HepG2 (cell line): Measurements from ENCODE around the gene CDT1. TPM values are rescaled to one million over a fixed set of nuclear protein-coding genes. Genes with fewer than 3 reads are reported as not detected.
A peak's percentile ranks its signal among the peaks of the same experiment; 100 is the strongest.

Experiments
- ETV5 ChIP-seq: IDR thresholded peaks from 2 replicates; pipeline ENCODE4 v1.6.1; 2018; ENCODE audit warnings: missing biosample characterization, missing genetic modification reagents, inconsistent platforms, borderline replicate concordance
- GLI4 ChIP-seq: sonication (generic); formaldehyde crosslinking; IDR thresholded peaks from 2 replicates; pipeline ENCODE4 v1.5.1; 2020; ENCODE audit warnings: missing genetic modification reagents, mild to moderate bottlenecking, moderate library complexity, borderline replicate concordance
- HIC2 ChIP-seq: sonication (generic); formaldehyde crosslinking; IDR thresholded peaks from 2 replicates; pipeline ENCODE4 v1.9.0; 2022; ENCODE audit warnings: low read depth, missing genetic modification reagents
- MXD3 ChIP-seq: IDR thresholded peaks from 2 replicates; pipeline ENCODE4 v1.6.1; 2016; ENCODE audit warnings: mild to moderate bottlenecking, missing biosample characterization, missing genetic modification reagents
- MYC ChIP-seq: sonication (generic); formaldehyde crosslinking; IDR thresholded peaks from 2 replicates; pipeline ENCODE4 v1.9.0; 2021; ENCODE audit warnings: missing genetic modification reagents, borderline replicate concordance
- SMARCE1 ChIP-seq: fragments of 450-650 bp; IDR thresholded peaks from 2 replicates; pipeline ENCODE4 v1.6.1; 2017; ENCODE audit warnings: borderline replicate concordance
- TARDBP ChIP-seq: sonication (generic); formaldehyde crosslinking; IDR thresholded peaks from 2 replicates; pipeline ENCODE4 v1.8.0; 2022; ENCODE audit warnings: mild to moderate bottlenecking, missing genetic modification reagents
- TCF7L2 ChIP-seq: IDR thresholded peaks from 2 replicates; pipeline ENCODE4 v1.6.1; 2011; ENCODE audit warnings: mild to moderate bottlenecking, low read depth, low read length, moderate library complexity
- TOE1 ChIP-seq: sonication (generic); formaldehyde crosslinking; IDR thresholded peaks from 2 replicates; pipeline ENCODE4 v1.4.0; 2020; ENCODE audit warnings: mild to moderate bottlenecking, missing genetic modification reagents
- ZBTB39 ChIP-seq: sonication (generic); formaldehyde crosslinking; IDR thresholded peaks from 2 replicates; pipeline ENCODE4 v1.5.0; 2020; ENCODE audit warnings: missing genetic modification reagents
- ZKSCAN8 ChIP-seq: IDR thresholded peaks from 2 replicates; pipeline ENCODE4 v1.6.1; 2016; ENCODE audit warnings: borderline replicate concordance, missing genetic modification reagents, missing compliant biosample characterization
- ZMAT5 ChIP-seq: sonication (generic); formaldehyde crosslinking; IDR thresholded peaks from 2 replicates; pipeline ENCODE4 v1.5.0; 2020; ENCODE audit warnings: mild to moderate bottlenecking, low read depth, missing genetic modification reagents, borderline replicate concordance
- ZNF17 ChIP-seq: sonication (generic); formaldehyde crosslinking; IDR thresholded peaks from 2 replicates; pipeline ENCODE4 v1.5.0; 2020; ENCODE audit warnings: mild to moderate bottlenecking, missing genetic modification reagents
- ZNF224 ChIP-seq: sonication (generic); formaldehyde crosslinking; IDR thresholded peaks from 2 replicates; pipeline ENCODE4 v1.5.0; 2020; ENCODE audit warnings: mild to moderate bottlenecking, missing genetic modification reagents
- ZNF33A ChIP-seq: sonication (generic); formaldehyde crosslinking; IDR thresholded peaks from 2 replicates; pipeline ENCODE4 v1.5.1; 2020; ENCODE audit warnings: missing genetic modification reagents, mild to moderate bottlenecking, moderate library complexity, borderline replicate concordance
- ZNF788 ChIP-seq: sonication (generic); formaldehyde crosslinking; IDR thresholded peaks from 2 replicates; pipeline ENCODE4 v1.5.0; 2020; ENCODE audit warnings: mild to moderate bottlenecking, missing genetic modification reagents, borderline replicate concordance
- polyA plus RNA-seq, 8 experiments: library from polyadenylated mRNA; depleted of rRNA in 3 of 8; stranded (reverse) in 7 of 8; unstranded in 1 of 8; fragments of >200 nt; fragmentation: Illumina TruSeq in 4 of 8; extraction: Trizol in 4 of 8; gene quantifications; 2 replicates each; pipeline versions ENCODE4 v1.2.1 to v1.2.3, GENCODE V29; 2011 to 2016; ENCODE audit warnings: low read depth in 4 of 8, missing spikeins in 1 of 8, mixed read lengths in 1 of 8; ENCODE audit not compliant: insufficient read depth in 1 of 8
- total RNA-seq, 5 experiments: library from RNA; depleted of rRNA; stranded (reverse); fragments of >200 nt; fragmentation: Illumina TruSeq; extraction: Trizol; gene quantifications; 2 replicates each; pipeline ENCODE4 v1.2.3, GENCODE V29; 2016; ENCODE audit warnings: low read depth in 1 of 5

The CDT1 gene
- total and polyA plus RNA-seq, 2 of the 13 experiments (the other 11 are each of a cell fraction or from before 2014, with no cell fraction given), result 23.1 to 23.8 TPM

GRCh38 chr16:88763502-88764053, 40.0 kb upstream of the CDT1 start (continued):
- TF ChIP-seq MXD3, result peak; percentile 74
- TF ChIP-seq SMARCE1, result no peak
- TF ChIP-seq HIC2, result peak; percentile 86; the same call in 1 of the 2 replicates
- TF ChIP-seq ZKSCAN8 (CRISPR knock-in tag), result peak; percentile 87; the same call in 1 of the 2 replicates
- TF ChIP-seq MYC, result peak; percentile 93
- peak; percentile 86; the same call in 1 of the 2 replicates for TF ChIP-seq TARDBP (CRISPR knock-in tag)
- no peak for TF ChIP-seq ZNF33A (CRISPR knock-in tag)
- no peak for TF ChIP-seq TCF7L2
- no peak for TF ChIP-seq ZBTB39
- peak; percentile 94 for TF ChIP-seq TOE1 (CRISPR knock-in tag)
- TF ChIP-seq ZNF224 (CRISPR knock-in tag), result no peak
- peak; percentile 64; the same call in 1 of the 2 replicates for TF ChIP-seq ETV5
- no peak; the same call in 1 of the 2 replicates for TF ChIP-seq GLI4 (CRISPR knock-in tag)
- TF ChIP-seq ZMAT5 (CRISPR knock-in tag), result no peak
- peak; percentile 93; the same call in 1 of the 2 replicates for TF ChIP-seq ZNF788 (CRISPR knock-in tag)
- no peak for TF ChIP-seq ZNF17 (CRISPR knock-in tag)
- TF ChIP-seq, all 625 proteins: peak for 250
